ENCODE data around the gene PNN.

The PNN gene

GRCh38 chr14:39176263-39177167 is 1.5 kb downstream of the PNN start:
- Histone ChIP-seq H3K27me3 (ENCODE audit: insufficient read depth, poor library complexity, severe bottlenecking) (no peaks in the 10 kb centered on the region), H3K27ac (ENCODE audit: poor library complexity, severe bottlenecking) (peak overlapping the region; percentile 80), H3K9me3 (ENCODE audit: severe bottlenecking) (no peaks in the 10 kb centered on the region), H3K36me3 (ENCODE audit: low read depth) (peaks cover 60% of the 10 kb centered on the region), H3K4me1 (ENCODE audit: insufficient read depth, poor library complexity, severe bottlenecking) (peaks cover 7% of the 10 kb centered on the region), H3K4me3 (ENCODE audit: severe bottlenecking) (peak overlapping the region; percentile 70)
- DNase-seq (ENCODE audit: low spot score) (no peak), ATAC-seq (ENCODE audit: low read depth) (no peak)
- TF ChIP-seq, protein P1, sequence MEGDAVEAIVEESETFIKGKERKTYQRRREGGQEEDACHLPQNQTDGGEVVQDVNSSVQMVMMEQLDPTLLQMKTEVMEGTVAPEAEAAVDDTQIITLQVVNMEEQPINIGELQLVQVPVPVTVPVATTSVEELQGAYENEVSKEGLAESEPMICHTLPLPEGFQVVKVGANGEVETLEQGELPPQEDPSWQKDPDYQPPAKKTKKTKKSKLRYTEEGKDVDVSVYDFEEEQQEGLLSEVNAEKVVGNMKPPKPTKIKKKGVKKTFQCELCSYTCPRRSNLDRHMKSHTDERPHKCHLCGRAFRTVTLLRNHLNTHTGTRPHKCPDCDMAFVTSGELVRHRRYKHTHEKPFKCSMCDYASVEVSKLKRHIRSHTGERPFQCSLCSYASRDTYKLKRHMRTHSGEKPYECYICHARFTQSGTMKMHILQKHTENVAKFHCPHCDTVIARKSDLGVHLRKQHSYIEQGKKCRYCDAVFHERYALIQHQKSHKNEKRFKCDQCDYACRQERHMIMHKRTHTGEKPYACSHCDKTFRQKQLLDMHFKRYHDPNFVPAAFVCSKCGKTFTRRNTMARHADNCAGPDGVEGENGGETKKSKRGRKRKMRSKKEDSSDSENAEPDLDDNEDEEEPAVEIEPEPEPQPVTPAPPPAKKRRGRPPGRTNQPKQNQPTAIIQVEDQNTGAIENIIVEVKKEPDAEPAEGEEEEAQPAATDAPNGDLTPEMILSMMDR (IDR thresholded peaks at IDR 0.05; ENCODE audit: poor library complexity, severe bottlenecking): no peak

GRCh38 chr14:39177168-39177545 is 2.1 kb downstream of the PNN start:
- peaks cover 7% of the 10 kb centered on the region for H3K4me1 ChIP-seq (ENCODE audit: insufficient read depth, poor library complexity, severe bottlenecking)
- no peak overlapping the region for H3K4me3 ChIP-seq (ENCODE audit: severe bottlenecking)
- peaks cover 67% of the 10 kb centered on the region for H3K36me3 ChIP-seq (ENCODE audit: low read depth)
- no peak for DNase-seq (ENCODE audit: low spot score)
- peak overlapping the region; percentile 80 for H3K27ac ChIP-seq (ENCODE audit: poor library complexity, severe bottlenecking)
- ATAC-seq (ENCODE audit: low read depth): no peak
- H3K9me3 ChIP-seq (ENCODE audit: severe bottlenecking): no peaks in the 10 kb centered on the region
- H3K27me3 ChIP-seq (ENCODE audit: insufficient read depth, poor library complexity, severe bottlenecking): no peaks in the 10 kb centered on the region
- TF ChIP-seq, protein P1 (IDR thresholded peaks at IDR 0.05; ENCODE audit: poor library complexity, severe bottlenecking): no peak

- ATAC-seq (ENCODE audit: low read depth): no peak
- Histone ChIP-seq H3K36me3 (ENCODE audit: low read depth) (peaks cover 85% of the 10 kb centered on the region), H3K9me3 (ENCODE audit: severe bottlenecking) (no peaks in the 10 kb centered on the region), H3K4me1 (ENCODE audit: insufficient read depth, poor library complexity, severe bottlenecking) (peaks cover 7% of the 10 kb centered on the region), H3K27ac (ENCODE audit: poor library complexity, severe bottlenecking) (no peak overlapping the region), H3K4me3 (ENCODE audit: severe bottlenecking) (no peak overlapping the region), H3K27me3 (ENCODE audit: insufficient read depth, poor library complexity, severe bottlenecking) (no peaks in the 10 kb centered on the region)
- DNase-seq (ENCODE audit: low spot score): no peak
- TF ChIP-seq, protein P1 (IDR thresholded peaks at IDR 0.05; ENCODE audit: poor library complexity, severe bottlenecking): no peak
These were observed 4.0 kb downstream of the PNN start for GRCh38 chr14:39179042-39179441.

- TF ChIP-seq, protein P1 (IDR thresholded peaks at IDR 0.05; ENCODE audit: poor library complexity, severe bottlenecking): no peak
- H3K4me1 ChIP-seq (ENCODE audit: insufficient read depth, poor library complexity, severe bottlenecking): peaks cover 7% of the 10 kb centered on the region
- DNase-seq (ENCODE audit: low spot score) (no peak), ATAC-seq (ENCODE audit: low read depth) (no peak)
- no peak overlapping the region for H3K4me3 ChIP-seq (ENCODE audit: severe bottlenecking)
- no peaks in the 10 kb centered on the region for H3K27me3 ChIP-seq (ENCODE audit: insufficient read depth, poor library complexity, severe bottlenecking)
- H3K27ac ChIP-seq (ENCODE audit: poor library complexity, severe bottlenecking): peak overlapping the region; percentile 2
- H3K9me3 ChIP-seq (ENCODE audit: severe bottlenecking): no peaks in the 10 kb centered on the region
- H3K36me3 ChIP-seq (ENCODE audit: low read depth): peaks cover 96% of the 10 kb centered on the region
These were observed 5.5 kb downstream of the PNN start for GRCh38 chr14:39180553-39180952.

Measured in RWPE2 (cell line).